Dermis microvascular lymphatic vessel endothelial cell (primary cell): ENCODE measurements around the gene CA12. TPM values are rescaled to one million over a fixed set of nuclear protein-coding genes. Genes with fewer than 3 reads are reported as not detected.

ENCODE experiments used
- DNase-seq, 2 donors: peaks; one replicate each; pipeline versions ENCODE4 v3.0.0 to v3.0.0-alpha.2; 2010; ENCODE audit warnings: low read depth in 2 of 2
- total RNA-seq: library from RNA; depleted of rRNA; stranded (reverse); fragments of >200 nt; gene quantifications from 2 replicates; pipeline ENCODE4 v1.2.1, GENCODE V29; 2014

CA12 gene
- total RNA-seq, 1 donor from 2014 or later, result 0.13 TPM

- no peak for DNase-seq
These were observed 2.0 kb downstream of the CA12 start for GRCh38 chr15:63379492-63380150.

- no peak for DNase-seq
These were observed 2.7 kb downstream of the CA12 start for GRCh38 chr15:63378946-63379345.

GRCh38 chr15:63374686-63375520, 6.7 kb downstream of the CA12 start:
- DNase-seq, result peak in 1 of 2 donors; percentile 75

GRCh38 chr15:63373866-63374548, 7.6 kb downstream of the CA12 start:
- no peak for DNase-seq

- DNase-seq, result no peak
These were observed 8.3 kb downstream of the CA12 start for GRCh38 chr15:63373330-63373729.

GRCh38 chr15:63372753-63373152, 8.9 kb downstream of the CA12 start:
- DNase-seq, result no peak

GRCh38 chr15:63372018-63372705, 9.5 kb downstream of the CA12 start:
- DNase-seq, result peak in 1 of 2 donors; percentile 69

- no peak for DNase-seq
These were observed 10.2 kb downstream of the CA12 start for GRCh38 chr15:63371297-63371918.

- DNase-seq, result no peak
These were observed 10.9 kb downstream of the CA12 start for GRCh38 chr15:63370764-63371163.

GRCh38 chr15:63369781-63370180, 11.9 kb downstream of the CA12 start:
- no peak for DNase-seq

- DNase-seq, result no peak
These were observed 12.3 kb downstream of the CA12 start for GRCh38 chr15:63369296-63369695.

GRCh38 chr15:63368503-63368902, 13.1 kb downstream of the CA12 start:
- no peak for DNase-seq

- no peak for DNase-seq
These were observed 13.7 kb downstream of the CA12 start for GRCh38 chr15:63367900-63368299.

- DNase-seq, result no peak
These were observed 14.3 kb downstream of the CA12 start for GRCh38 chr15:63367390-63367789.

- no peak for DNase-seq
These were observed 15.2 kb downstream of the CA12 start for GRCh38 chr15:63366451-63366850.

GRCh38 chr15:63365273-63365680, 16.4 kb downstream of the CA12 start:
- no peak for DNase-seq

GRCh38 chr15:63364399-63365272, 17.0 kb downstream of the CA12 start:
- no peak for DNase-seq

GRCh38 chr15:63363292-63363691, 18.4 kb downstream of the CA12 start:
- DNase-seq, result no peak

GRCh38 chr15:63362885-63363284, 18.8 kb downstream of the CA12 start:
- DNase-seq, result no peak

- no peak for DNase-seq
These were observed 19.4 kb downstream of the CA12 start for GRCh38 chr15:63362196-63362595.
